ENCODE results near the gene ASIP.

DNA sequence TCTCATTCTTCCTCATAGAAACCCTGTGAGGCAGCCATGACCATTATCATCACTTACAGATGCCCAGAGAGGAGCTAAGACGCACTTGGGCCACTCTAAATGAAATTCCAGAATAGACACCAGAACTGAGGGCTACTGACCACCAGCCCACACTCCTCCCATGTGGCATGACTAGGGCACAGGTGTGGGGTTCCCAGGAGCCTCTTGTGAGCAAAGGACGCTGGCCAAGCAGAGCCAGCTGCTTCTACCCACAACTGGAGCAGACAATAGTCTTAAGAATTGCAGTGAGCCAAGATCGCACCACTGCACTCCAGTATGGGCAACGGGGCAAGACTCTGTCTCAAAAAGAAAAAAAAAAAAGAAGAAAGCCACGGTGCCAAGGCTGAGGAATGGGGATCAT, 51.9 kb downstream of the ASIP start:
- no peak for TF ChIP-seq EZH2 (IDR thresholded peaks at IDR 0.05)
- no peak for TF ChIP-seq POLR2AphosphoS5 (IDR thresholded peaks at IDR 0.05; ENCODE audit: borderline replicate concordance, low read depth, low read length)
- no peak for TF ChIP-seq FOXP2 (optimal IDR thresholded peaks at IDR 0.05; ENCODE audit: control extremely low read depth, extremely low read length, insufficient read depth)

All from SK-N-MC (cell line).